ENCODE measurements around the gene DKK2. TPM values are rescaled to one million over a fixed set of nuclear protein-coding genes. Genes with fewer than 3 reads are reported as not detected.

Gene DKK2
- total RNA-seq, 1 experiment from 2014 or later: 0.11 TPM

DNA sequence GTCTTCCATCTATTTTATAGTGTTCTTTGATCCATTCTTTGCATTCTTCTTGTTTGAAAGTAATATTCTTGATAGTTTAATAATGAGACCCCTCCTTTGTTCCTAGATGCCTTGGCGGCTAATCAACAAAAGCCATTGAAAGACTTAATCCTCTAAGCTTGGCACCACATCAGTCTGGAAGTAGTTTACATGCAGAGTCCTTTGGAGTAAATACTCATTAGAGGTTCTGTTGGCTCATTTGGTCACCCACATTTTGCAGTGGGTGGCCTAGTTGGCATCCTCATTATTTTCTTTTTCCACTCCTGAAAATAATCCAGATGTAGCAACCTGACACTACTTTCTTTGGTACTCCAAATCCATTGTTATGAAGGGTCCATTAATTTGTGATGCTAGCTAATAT is 64.5 kb downstream of the DKK2 start:
- H3K4me1 Mint-ChIP-seq: peaks cover 0 to 7% of the 10 kb centered on the region in 2 experiments; a peak in 3 of 4 replicates
- Histone ChIP-seq H3K4ac (ENCODE audit: low read depth, low read length) (no peak overlapping the region), H4K8ac (replicated peaks; ENCODE audit: insufficient read length, low read depth, low read length) (no peak overlapping the region), H3K27ac (ENCODE audit: insufficient read length, low read depth, low read length) (no peak overlapping the region), H4K91ac (ENCODE audit: insufficient read length, low read depth, low read length) (no peak overlapping the region), H2BK20ac (ENCODE audit: low read depth, low read length, poor library complexity, severe bottlenecking) (no peak overlapping the region), H3K23ac (ENCODE audit: insufficient read length, low read depth, low read length) (no peak overlapping the region), H4K20me1 (ENCODE audit: control insufficient read depth, insufficient read depth, insufficient read length) (no peaks in the 10 kb centered on the region), H3K9ac (ENCODE audit: extremely low read depth, insufficient read length, low read length) (no peak overlapping the region), H3T11ph (ENCODE audit: low read length) (no peak overlapping the region), H3K79me2 (ENCODE audit: insufficient read depth, low read length) (no peaks in the 10 kb centered on the region), H2BK120ac (ENCODE audit: low read depth, low read length, poor library complexity, severe bottlenecking) (no peak overlapping the region), H2AK5ac (ENCODE audit: insufficient read length, low read length) (no peak overlapping the region), H2BK15ac (ENCODE audit: low read depth, low read length) (no peak overlapping the region), H3K4me2 (ENCODE audit: insufficient read depth, insufficient read length, low read length) (no peak overlapping the region), H3K27me3 (ENCODE audit: insufficient read depth, low read length) (no peaks in the 10 kb centered on the region), H3K79me1 (ENCODE audit: insufficient read depth, low read depth, low read length, poor library complexity, severe bottlenecking) (no peaks in the 10 kb centered on the region), H2BK5ac (ENCODE audit: insufficient read length, low read length) (no peak overlapping the region), H2BK12ac (ENCODE audit: insufficient read length, low read depth, low read length) (no peak overlapping the region), H2AFZ (ENCODE audit: low read length) (no peak overlapping the region), H3K14ac (ENCODE audit: insufficient read depth, low read length) (no peak overlapping the region), H4K5ac (ENCODE audit: insufficient read length, low read depth, low read length) (no peak overlapping the region), H3K23me2 (ENCODE audit: insufficient read length, low read depth, low read length, poor library complexity, severe bottlenecking) (no peaks in the 10 kb centered on the region), H3K9me3 (ENCODE audit: control insufficient read depth, low read depth, low read length) (no peaks in the 10 kb centered on the region), H3K18ac (ENCODE audit: insufficient read length, low read depth, low read length) (no peak overlapping the region), H3K4me1 (ENCODE audit: insufficient read depth, low read length) (no peaks in the 10 kb centered on the region), H3K56ac (ENCODE audit: insufficient read length, low read depth, low read length) (no peak overlapping the region)
- no peak for DNase-seq
- no CpG with 5 or more reads among the region's 1 CpG for WGBS (ENCODE audit: extremely low coverage, insufficient read length, low lambda C conversion rate)
- H3K27ac Mint-ChIP-seq: no peak overlapping the region
- TF ChIP-seq, protein P1, sequence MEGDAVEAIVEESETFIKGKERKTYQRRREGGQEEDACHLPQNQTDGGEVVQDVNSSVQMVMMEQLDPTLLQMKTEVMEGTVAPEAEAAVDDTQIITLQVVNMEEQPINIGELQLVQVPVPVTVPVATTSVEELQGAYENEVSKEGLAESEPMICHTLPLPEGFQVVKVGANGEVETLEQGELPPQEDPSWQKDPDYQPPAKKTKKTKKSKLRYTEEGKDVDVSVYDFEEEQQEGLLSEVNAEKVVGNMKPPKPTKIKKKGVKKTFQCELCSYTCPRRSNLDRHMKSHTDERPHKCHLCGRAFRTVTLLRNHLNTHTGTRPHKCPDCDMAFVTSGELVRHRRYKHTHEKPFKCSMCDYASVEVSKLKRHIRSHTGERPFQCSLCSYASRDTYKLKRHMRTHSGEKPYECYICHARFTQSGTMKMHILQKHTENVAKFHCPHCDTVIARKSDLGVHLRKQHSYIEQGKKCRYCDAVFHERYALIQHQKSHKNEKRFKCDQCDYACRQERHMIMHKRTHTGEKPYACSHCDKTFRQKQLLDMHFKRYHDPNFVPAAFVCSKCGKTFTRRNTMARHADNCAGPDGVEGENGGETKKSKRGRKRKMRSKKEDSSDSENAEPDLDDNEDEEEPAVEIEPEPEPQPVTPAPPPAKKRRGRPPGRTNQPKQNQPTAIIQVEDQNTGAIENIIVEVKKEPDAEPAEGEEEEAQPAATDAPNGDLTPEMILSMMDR (conservative IDR thresholded peaks at IDR 0.05): no peak
- H3K9me3 Mint-ChIP-seq: peaks cover 28 to 30% of the 10 kb centered on the region in 2 experiments
- no peak overlapping the region for H3K4me3 Mint-ChIP-seq
- no peaks in the 10 kb centered on the region; the same call in 1 of the 2 replicates for H3K27me3 Mint-ChIP-seq (ENCODE audit: low read depth)
- H3K36me3 Mint-ChIP-seq (ENCODE audit: insufficient read depth in 1 of 3, low read depth in 3 of 3): peaks cover 13 to 25% (median 16%) of the 10 kb centered on the region in 3 experiments
